LNCAP (cell line): Measurements from ENCODE around the gene TMX4.

ENCODE experiments used
- TF ChIP-seq, protein P1 (sequence below): fragments of 450-650 bp; IDR thresholded peaks from 2 replicates; pipeline ENCODE4 v1.5.1; 2017; ENCODE audit warnings: mild to moderate bottlenecking

TMX4 gene

GRCh38 chr20:8012724-8013123 is 6.8 kb downstream of the TMX4 start:
- TF ChIP-seq, protein P1, sequence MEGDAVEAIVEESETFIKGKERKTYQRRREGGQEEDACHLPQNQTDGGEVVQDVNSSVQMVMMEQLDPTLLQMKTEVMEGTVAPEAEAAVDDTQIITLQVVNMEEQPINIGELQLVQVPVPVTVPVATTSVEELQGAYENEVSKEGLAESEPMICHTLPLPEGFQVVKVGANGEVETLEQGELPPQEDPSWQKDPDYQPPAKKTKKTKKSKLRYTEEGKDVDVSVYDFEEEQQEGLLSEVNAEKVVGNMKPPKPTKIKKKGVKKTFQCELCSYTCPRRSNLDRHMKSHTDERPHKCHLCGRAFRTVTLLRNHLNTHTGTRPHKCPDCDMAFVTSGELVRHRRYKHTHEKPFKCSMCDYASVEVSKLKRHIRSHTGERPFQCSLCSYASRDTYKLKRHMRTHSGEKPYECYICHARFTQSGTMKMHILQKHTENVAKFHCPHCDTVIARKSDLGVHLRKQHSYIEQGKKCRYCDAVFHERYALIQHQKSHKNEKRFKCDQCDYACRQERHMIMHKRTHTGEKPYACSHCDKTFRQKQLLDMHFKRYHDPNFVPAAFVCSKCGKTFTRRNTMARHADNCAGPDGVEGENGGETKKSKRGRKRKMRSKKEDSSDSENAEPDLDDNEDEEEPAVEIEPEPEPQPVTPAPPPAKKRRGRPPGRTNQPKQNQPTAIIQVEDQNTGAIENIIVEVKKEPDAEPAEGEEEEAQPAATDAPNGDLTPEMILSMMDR: no peak

DNA sequence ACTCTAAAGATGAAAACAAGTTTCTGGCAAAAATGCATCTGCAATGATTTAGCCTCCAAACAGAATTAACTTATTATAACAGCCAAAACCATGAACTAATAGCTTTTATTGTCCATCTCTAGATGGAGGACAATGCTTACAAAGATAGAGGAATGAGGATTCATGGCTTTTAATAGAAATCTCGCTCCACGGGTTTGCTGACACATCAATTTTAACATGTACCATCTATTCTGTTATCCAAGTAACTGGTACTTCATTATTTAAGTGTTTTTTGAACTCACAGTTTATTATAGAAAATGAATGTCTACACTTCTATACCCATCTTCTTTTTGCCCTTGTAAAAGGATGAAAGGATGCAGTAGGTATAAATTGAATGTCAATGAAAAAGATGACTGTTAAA is 10.8 kb downstream of the TMX4 start:
- TF ChIP-seq, protein P1: no peak

GRCh38 chr20:8007490-8007889 is 12.1 kb downstream of the TMX4 start:
- TF ChIP-seq, protein P1: no peak

GRCh38 chr20:8005575-8006366 is 13.8 kb downstream of the TMX4 start:
- TF ChIP-seq, protein P1: no peak

- TF ChIP-seq, protein P1: no peak
Observed at GRCh38 chr20:8005033-8005432, 14.5 kb downstream of the TMX4 start.

GRCh38 chr20:8002056-8002455 is 17.5 kb downstream of the TMX4 start:
- TF ChIP-seq, protein P1: no peak

GRCh38 chr20:8000796-8001195 is 18.8 kb downstream of the TMX4 start:
- TF ChIP-seq, protein P1: no peak
